ENCODE measurements around the gene PPFIA4.
A peak's percentile ranks its signal among the peaks of the same experiment; 100 is the strongest.

The PPFIA4 gene

DNA sequence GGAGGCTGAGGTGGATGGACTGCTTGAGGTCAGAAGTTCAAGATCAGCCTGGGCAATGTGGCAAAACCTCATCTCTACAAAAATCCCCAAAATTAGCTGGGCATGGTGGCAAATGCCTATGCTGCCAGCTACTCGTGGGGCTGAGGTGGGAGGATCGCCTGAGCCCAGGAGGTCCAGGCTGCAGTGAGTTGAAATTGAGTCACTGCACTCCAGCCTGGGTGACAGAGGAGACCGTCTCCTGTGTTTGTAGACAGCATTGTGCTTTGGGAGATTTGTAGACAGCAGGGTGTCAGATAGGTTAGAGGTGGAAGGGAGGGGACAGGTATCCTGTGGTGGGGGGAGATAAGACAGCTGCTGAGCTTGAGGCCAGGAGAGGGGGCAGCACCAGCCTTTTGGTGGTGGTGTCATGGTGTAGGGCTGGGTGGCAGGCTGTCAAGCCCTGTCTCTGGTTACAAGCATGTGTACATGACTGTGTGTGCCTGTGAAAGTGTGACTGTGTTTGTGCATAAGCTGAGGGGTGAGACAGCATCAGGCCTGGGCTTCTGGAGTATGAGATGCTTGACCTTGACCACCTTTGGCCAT is 15.2 kb downstream of the PPFIA4 start:
- no peak for DNase-seq

DNA sequence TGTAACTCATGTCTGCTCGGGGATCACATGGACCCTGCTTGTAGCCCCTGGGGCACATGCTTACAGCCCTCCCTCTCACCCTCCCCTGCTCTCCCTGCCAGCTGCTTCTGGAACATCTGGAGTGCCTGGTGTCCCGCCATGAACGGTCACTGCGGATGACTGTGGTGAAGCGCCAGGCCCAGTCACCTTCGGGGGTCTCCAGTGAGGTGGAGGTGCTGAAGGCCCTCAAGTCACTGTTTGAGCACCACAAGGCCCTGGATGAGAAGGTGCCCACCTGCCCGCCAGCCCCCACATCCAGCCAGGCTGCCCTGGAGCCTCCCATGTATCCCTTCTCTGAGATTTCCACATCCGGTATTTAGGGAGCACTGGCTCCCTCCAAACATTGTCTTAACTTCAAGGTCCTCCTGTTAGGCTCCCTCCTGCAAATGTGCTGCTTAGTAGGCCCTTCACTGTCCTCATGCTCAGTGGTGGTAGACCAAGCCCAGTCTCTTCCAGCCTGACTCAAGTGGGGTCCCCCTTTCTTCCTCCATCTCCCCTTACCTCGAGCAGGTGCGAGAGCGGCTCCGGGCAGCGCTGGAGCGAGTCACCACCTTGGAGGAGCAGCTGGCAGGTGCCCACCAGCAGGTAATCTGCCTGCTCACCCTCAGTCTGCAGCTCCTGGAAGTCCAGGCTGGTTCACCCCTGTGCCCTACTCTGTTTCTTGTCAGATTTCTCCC is 17.7 kb downstream of the PPFIA4 start:
- no peak for DNase-seq

DNA sequence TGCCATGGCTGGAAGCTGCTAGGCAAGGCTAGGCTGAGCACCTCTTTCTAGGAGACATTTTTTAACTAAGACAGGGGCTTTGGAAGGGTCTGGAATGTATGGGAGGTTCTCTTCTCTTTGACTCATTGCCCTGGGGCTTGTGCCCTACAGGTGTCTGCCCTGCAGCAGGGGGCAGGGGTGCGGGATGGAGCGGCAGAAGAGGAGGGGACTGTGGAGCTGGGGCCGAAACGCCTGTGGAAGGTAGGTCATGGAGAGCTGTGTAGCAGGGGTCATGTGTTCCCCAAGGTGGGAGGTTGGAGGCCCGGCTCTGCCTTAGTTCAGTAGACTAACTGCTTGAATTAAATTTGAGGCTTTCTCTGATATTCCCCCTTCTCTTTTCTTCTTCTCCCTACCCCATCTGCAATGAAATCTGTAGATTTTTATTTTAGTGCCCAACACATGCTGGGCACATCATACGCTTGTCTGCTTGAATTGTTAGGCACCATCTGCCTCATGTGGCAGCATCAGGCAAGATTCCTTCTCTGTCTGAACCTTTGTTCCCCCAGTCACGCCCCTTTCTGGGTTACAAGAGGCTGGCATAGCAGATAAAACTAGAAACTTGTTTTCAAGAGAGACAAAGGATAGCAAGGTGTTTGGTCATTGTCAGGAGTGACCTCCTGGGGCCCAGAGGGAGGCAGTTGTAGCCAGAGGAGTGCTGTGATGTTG is 18.4 kb downstream of the PPFIA4 start:
- no peak for DNase-seq

DNA sequence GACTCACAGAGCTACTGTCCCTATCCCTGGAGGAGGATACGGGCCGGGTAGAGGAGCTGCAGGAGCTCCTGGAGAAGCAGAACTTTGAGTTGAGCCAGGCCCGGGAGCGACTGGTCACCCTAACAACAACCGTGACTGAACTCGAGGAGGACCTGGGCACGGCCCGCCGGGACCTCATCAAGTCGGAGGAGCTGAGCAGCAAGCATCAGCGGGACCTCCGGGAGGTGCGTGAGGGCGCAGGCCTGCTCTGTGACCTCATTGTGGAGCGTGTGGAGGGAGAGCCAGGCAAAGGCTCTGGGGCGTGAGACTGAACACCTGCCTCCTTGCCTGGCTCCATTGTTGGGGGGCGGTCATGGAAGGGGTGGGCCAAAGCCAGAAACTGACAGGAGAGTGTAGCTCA is 19.0 kb downstream of the PPFIA4 start:
- DNase-seq: no peak

GRCh38 chr1:203045821-203046594 is 19.7 kb downstream of the PPFIA4 start:
- peak in 1 of 2 experiments; percentile 34 for DNase-seq

GRCh38 chr1:203046984-203047630 is 20.8 kb downstream of the PPFIA4 start:
- DNase-seq: no peak

- DNase-seq: no peak
These were observed 21.8 kb downstream of the PPFIA4 start for GRCh38 chr1:203048086-203048485.

DNA sequence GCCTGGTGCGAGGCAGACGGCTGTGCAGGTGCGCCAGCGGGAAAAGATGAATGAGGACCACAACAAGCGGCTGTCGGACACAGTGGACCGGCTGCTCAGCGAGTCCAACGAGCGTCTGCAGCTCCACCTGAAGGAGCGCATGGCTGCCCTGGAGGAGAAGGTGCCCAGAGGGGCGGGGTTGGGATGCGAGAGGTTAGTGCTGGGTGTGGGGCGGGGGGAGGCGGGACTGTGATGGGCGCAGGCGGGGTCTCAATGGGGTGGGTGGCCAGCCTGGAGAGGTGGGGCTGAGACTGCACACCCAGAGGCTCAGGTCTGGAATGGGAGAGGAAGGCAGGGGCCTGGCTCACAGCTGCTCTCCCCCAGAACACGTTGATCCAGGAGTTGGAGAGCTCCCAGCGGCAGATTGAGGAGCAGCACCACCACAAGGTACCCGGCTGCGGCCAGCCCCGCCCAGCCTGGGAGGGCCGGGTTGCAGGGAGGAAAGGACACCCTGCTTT is 22.3 kb downstream of the PPFIA4 start:
- DNase-seq: peak; percentile 28 to 43

DNA sequence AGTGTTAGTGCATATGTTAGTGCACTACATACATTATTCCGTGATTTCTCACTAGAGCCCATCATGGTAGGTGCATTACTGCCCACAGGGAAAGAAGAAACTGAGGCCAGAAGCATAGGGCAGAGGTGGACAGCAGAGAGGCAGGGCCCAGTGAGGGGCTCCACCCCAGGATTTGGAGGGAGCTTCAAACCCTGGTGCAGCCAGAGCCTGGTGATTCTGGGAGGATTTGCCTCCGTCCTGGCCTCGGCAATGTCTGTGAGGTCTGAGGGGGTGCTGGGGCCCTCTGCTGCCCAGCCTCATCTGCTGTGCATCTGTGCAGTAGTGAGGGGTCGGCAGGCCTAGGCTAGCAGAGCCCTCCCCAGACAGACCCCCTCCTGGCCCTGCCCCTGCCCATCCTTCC is 22.8 kb downstream of the PPFIA4 start:
- DNase-seq: no peak

- no peak for DNase-seq
These were observed 23.4 kb downstream of the PPFIA4 start for GRCh38 chr1:203049576-203050180.

- DNase-seq: no peak
These were observed 24.5 kb downstream of the PPFIA4 start for GRCh38 chr1:203050826-203051225.

DNA sequence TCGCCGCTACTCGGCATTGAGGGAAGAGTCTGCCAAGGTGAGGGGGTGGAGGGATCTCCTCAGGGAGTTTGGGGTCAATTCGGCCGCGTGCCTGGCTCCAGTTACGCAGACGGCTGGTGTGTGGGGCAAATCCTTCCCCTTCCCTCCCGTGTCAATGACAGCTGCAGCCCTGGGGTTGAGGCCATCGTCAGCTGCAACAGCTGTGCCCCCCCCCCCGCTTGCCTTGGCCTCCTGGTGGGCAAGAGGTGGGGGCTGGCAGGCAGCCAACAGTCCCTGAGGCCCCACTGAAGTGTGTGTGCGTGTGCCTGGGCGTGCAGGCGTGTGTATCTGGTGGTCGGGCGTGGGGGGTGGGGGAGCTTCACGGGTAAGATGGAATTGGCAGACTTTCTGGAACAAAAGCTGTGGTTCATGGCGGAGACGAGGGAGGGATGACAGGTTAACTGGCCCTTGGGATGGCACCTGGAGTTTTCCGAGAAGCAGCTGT is 25.6 kb downstream of the PPFIA4 start:
- DNase-seq: no peak

DNA sequence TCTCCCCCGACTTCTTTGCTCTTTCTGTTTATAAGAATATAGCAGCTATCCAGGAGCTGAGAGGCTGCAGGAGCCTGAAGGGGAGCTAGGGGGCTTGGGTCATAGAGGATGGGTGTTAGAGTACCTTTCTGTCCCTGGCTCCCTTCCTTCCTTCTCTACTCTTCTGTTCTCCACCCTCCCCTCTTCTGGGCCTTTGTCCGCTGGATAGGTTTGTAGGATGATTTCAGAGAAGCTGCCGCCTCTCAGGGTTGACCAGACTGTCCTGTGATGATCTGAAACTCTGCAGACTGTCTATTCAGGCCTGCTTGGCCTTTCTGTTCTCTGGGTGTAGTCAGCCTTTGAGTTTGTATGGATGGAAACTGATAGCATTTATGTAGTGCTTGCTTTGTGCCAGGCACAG is 26.3 kb downstream of the PPFIA4 start:
- DNase-seq: no peak

GRCh38 chr1:203054184-203054583 is 27.9 kb downstream of the PPFIA4 start:
- DNase-seq: no peak

GRCh38 chr1:203054642-203055041 is 28.4 kb downstream of the PPFIA4 start:
- no peak for DNase-seq

GRCh38 chr1:203055161-203055799 is 29.0 kb downstream of the PPFIA4 start:
- no peak for DNase-seq

- DNase-seq: no peak
These were observed 29.7 kb downstream of the PPFIA4 start for GRCh38 chr1:203056012-203056411.

DNA sequence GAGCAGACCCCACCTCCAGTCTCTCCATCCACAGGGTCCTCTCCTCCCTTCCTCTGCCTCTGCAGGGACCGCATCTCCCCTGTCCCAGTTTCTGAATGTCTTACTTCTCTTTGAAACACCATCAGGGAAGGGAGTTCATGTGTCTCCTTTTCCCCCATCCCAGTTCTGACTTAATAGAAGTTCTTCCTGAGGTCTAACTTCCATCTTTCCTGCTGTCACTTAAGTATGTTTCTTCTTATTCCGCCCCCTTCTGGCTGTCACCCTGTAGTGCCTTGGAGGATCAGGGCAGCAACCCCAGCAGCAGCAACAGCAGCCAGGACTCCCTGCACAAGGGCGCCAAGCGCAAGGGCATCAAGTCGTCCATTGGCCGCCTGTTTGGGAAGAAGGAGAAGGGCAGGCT is 30.2 kb downstream of the PPFIA4 start:
- no peak for DNase-seq

- DNase-seq: no peak
These were observed 31.8 kb downstream of the PPFIA4 start for GRCh38 chr1:203057911-203058675.

- DNase-seq: no peak
These were observed 32.3 kb downstream of the PPFIA4 start for GRCh38 chr1:203058676-203058935.

- no peak for DNase-seq
These were observed 33.2 kb downstream of the PPFIA4 start for GRCh38 chr1:203059485-203059884.

Data from cerebellar nuclear complex (tissue), 1 donor.